CD4-positive, alpha-beta T cell treated with Interleukin-6 at 100 ng/mL for 8 hours (primary cell): ENCODE results near the gene HMMR.
"Not testable (repeated sequence)": the region's sequence is repeated elsewhere in the genome, so short reads cannot be mapped to it uniquely, and the experiment has no call there.

Experiments
- DNase-seq: peaks from one replicate; pipeline ENCODE4 v3.0.0-alpha.2; 2020; ENCODE audit warnings: mixed read lengths, low spot score

Gene HMMR

DNA sequence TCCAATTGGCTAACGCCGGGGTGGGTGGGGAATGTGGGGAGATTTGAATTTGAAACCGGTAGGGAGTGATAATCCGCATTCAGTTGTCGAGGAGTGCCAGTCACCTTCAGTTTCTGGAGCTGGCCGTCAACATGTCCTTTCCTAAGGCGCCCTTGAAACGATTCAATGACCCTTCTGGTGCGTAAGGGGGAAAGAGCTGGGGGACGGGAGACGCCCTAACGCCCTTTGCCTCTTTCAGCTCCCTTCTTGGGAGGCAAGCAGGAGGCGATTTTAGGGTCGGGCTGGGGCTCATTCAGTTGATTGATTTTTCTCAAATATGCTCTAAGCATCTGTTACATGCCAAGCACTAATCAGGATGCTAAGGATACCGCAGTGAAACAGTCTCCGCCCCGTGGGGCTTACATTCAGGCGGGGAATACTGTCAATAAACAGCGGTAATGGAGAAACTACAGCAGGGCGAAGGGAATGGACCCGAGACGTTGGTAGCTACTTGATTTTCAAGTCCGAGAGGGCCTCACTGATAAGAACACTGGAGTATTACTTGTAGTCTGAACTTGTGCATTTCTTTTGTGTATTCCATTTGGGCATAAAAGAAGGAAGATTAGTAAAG, at the start of gene HMMR:
HMMR (plus strand) TSS at position 71 of the 610 bp plus-strand sequence; CDS start at position 132, 61 bp downstream.
- no peak for DNase-seq

GRCh38 chr5:163415673-163416072, 44.8 kb upstream of the HMMR start:
- DNase-seq: not testable (repeated sequence)

DNA sequence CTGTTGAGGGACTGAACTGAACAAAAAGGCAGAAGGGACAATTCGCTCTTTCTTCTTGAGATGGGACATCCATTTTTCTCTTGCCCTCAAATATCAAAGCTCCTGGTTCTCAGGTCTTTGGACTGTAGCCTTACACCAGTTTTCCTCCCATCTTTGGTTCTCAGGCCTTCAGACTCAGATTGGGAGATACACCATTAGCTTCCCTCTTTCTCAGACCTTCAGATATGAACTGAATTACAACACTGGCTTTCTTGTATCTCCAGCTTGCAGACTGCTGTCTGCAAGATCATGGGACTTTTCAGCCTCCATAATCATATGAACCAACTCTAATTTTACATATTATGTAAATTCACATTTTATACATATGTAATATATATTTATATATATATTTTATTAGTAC, 35.6 kb upstream of the HMMR start:
- no peak for DNase-seq

- not testable (repeated sequence) for DNase-seq
Measured at GRCh38 chr5:163426128-163426527, 34.3 kb upstream of the HMMR start.

GRCh38 chr5:163432544-163432943, 27.9 kb upstream of the HMMR start:
- DNase-seq: no peak

GRCh38 chr5:163433271-163433670, 27.2 kb upstream of the HMMR start:
- DNase-seq: no peak

DNA sequence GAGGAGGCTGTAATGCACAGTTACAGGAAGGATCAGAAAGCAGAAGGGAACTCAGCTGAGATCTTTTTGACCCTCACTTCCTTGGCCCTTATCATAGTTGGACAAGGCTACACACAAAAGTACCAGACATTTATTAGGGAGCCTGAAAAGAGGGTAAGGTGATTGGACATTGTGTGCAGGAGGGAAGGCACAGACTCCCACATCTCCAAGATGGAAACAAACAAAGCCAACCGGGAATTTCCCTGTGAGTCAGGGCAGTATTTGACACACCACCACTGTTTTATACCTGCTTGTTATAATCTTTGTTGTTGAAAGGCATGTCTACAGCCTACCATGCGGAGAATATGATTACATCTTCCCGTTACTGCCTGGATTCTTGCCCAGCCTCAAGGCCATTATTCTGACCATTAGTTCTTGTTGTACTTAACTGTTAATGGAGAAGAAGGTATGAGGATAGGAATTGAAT, 26.0 kb upstream of the HMMR start:
- peak; percentile 7 for DNase-seq

- DNase-seq: no peak
Measured at GRCh38 chr5:163436515-163436914, 23.9 kb upstream of the HMMR start.

- DNase-seq: no peak
Measured at GRCh38 chr5:163437011-163437308, 23.5 kb upstream of the HMMR start.

- peak; percentile 90 for DNase-seq
Measured at GRCh38 chr5:163437309-163438182, 22.9 kb upstream of the HMMR start, which contains the start of gene CCNG1. Gene CCNG1, plus strand, starts transcription at chr5:163437595. Its CDS starts 1,662 bp downstream, at chr5:163439257.

- no peak for DNase-seq
Measured at GRCh38 chr5:163439092-163439425, 21.4 kb upstream of the HMMR start.

- no peak for DNase-seq
Measured at GRCh38 chr5:163440954-163441353, 19.5 kb upstream of the HMMR start.

- DNase-seq: no peak
Measured at GRCh38 chr5:163444526-163444925, 15.9 kb upstream of the HMMR start.

- DNase-seq: no peak
Measured at GRCh38 chr5:163445345-163445744, 15.1 kb upstream of the HMMR start.

DNA sequence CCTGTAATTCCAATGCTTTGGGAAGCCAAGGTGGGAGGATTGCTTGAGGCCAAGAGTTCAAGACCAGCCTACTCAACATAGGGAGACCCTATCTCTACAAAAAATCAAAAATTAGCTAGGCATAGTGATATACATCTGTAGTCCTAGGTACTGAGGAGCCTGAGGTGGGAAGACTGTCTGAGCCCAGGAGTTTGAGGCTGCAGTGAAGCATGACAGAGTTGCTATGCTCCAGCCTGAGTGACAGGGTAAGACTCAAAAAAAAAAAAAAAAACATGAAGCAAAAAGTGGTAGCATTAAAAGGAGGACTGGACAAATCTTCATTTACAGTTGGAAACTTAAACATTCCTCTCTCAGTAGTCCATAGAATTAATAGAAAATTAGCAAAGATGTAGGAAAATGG, 13.2 kb upstream of the HMMR start:
- DNase-seq: no peak

- no peak for DNase-seq
Measured at GRCh38 chr5:163447875-163448274, 12.6 kb upstream of the HMMR start.

- DNase-seq: no peak
Measured at GRCh38 chr5:163448491-163448890, 11.9 kb upstream of the HMMR start.

GRCh38 chr5:163451489-163451888, 8.9 kb upstream of the HMMR start:
- DNase-seq: no peak

GRCh38 chr5:163453705-163454104, 6.7 kb upstream of the HMMR start:
- DNase-seq: no peak

GRCh38 chr5:163455406-163455805, 5.0 kb upstream of the HMMR start:
- DNase-seq: not testable (repeated sequence)

GRCh38 chr5:163456029-163456589, 4.3 kb upstream of the HMMR start:
- no peak for DNase-seq

GRCh38 chr5:163456840-163457239, 3.6 kb upstream of the HMMR start:
- DNase-seq: no peak

GRCh38 chr5:163458778-163459385, 1.6 kb upstream of the HMMR start:
- no peak for DNase-seq
